HCT116 (cell line): ENCODE results near the gene CDK7. TPM values are rescaled to one million over a fixed set of nuclear protein-coding genes. Genes with fewer than 3 reads are reported as not detected.

Source experiments
- ATAC-seq: fragments of 200-7000 bp; cut with Tn5 transposase; 2 replicates; pipeline ENCODE4 v1.9.1; 2020; ENCODE audit warnings: mild to moderate bottlenecking, moderate library complexity
- BruUV-seq: library from RNA; stranded (reverse); fragments of 400-500 nt; replicated peaks from 2 replicates; lab custom pipeline; 2021; lab: Mats Ljungman, UMichigan
- CTCF ChIA-PET: fragments of 300-600 bp; sonication (Branson Sonifier 250); formaldehyde crosslinking; loops from one replicate; lab custom pipeline; 2021; ENCODE audit warnings: antibody characterized with exemption; lab: Charles Lee
- POLR2A ChIA-PET: fragments of 300-600, 350-600 bp; sonication (Branson Sonifier 250); formaldehyde crosslinking; loops from one replicate; lab custom pipeline; 2021; ENCODE audit warnings: antibody characterized with exemption; lab: Charles Lee
- RAD21 ChIA-PET, 2 experiments: fragments of 300-600 bp; sonication (Branson Sonifier 250); formaldehyde crosslinking; loops; one replicate each; lab custom pipeline; 2023; ENCODE audit warnings: low total read pairs in 2 of 2; ENCODE audit not compliant: uncharacterized antibody in 2 of 2, unreplicated experiment in 2 of 2, low non-redundant PET in 1 of 2; lab: Charles Lee
- DNase-seq: peaks from one replicate; pipeline ENCODE4 v3.0.0-alpha.2; 2010; ENCODE audit warnings: low read depth, low spot score
- H2AFZ ChIP-seq: fragments of 200-600 bp; shearing (Covaris generic), sonication (generic); 2 replicates; pipeline ENCODE4 v1.6.1; 2017; ENCODE audit warnings: low read depth, mixed run types, mixed read lengths, antibody characterized with exemption, low read length; ENCODE audit not compliant: poor library complexity, severe bottlenecking
- H3K27ac ChIP-seq: 2 replicates; pipeline ENCODE4 v1.5.1; 2012; ENCODE audit warnings: low read depth, low read length
- H3K27me3 ChIP-seq: fragments of 200-600 bp; sonication (generic); 2 replicates; pipeline ENCODE4 v1.6.1; 2016; ENCODE audit warnings: mixed run types, low read length, mixed read lengths; ENCODE audit not compliant: insufficient read depth
- H3K36me3 ChIP-seq, 2 experiments: fragments of 200-500 bp in 1 of 2; fragments of 200-600 bp in 1 of 2; sonication (Bioruptor generic) in 1 of 2; sonication (generic) in 1 of 2; 2 replicates each; pipeline versions ENCODE4 v1.5.1 to v1.6.1; 2014 to 2016; ENCODE audit warnings: low read length in 2 of 2, inconsistent platforms in 1 of 2, mixed read lengths in 1 of 2, mixed run types in 1 of 2; ENCODE audit not compliant: insufficient read depth in 2 of 2, control insufficient read depth in 1 of 2
- H3K4me1 ChIP-seq, 2 experiments: fragments of 200-600 bp in 1 of 2; sonication (generic) in 1 of 2; 2 replicates each; pipeline versions ENCODE4 v1.5.1 to v1.6.1; 2012 to 2017; ENCODE audit warnings: low read length in 2 of 2, inconsistent platforms in 1 of 2, mild to moderate bottlenecking in 1 of 2, mixed read lengths in 1 of 2, mixed run types in 1 of 2, moderate library complexity in 1 of 2; ENCODE audit not compliant: insufficient read depth in 2 of 2, control insufficient read depth in 1 of 2
- H3K4me2 ChIP-seq: fragments of 200-600 bp; sonication (generic); 2 replicates; pipeline ENCODE4 v1.6.1; 2017; ENCODE audit warnings: mixed run types, low read length, mixed read lengths
- H3K4me3 ChIP-seq, 2 experiments: fragments of 200-600 bp in 1 of 2; sonication (generic) in 1 of 2; replicated peaks in 1 of 2; 2 replicates each; pipeline ENCODE4 v1.5.1; 2011 to 2016; ENCODE audit warnings: low read length in 2 of 2, control low read depth in 1 of 2, low read depth in 1 of 2, mild to moderate bottlenecking in 1 of 2, mixed read lengths in 1 of 2, mixed run types in 1 of 2
- H3K79me2 ChIP-seq: fragments of 200-600 bp; sonication (generic); 2 replicates; pipeline ENCODE4 v1.6.1; 2017; ENCODE audit warnings: mild to moderate bottlenecking, mixed run types, low read length, moderate library complexity, mixed read lengths; ENCODE audit not compliant: insufficient read depth
- H3K9ac ChIP-seq: fragments of 200-600 bp; sonication (generic); 2 replicates; pipeline ENCODE4 v1.6.1; 2016; ENCODE audit warnings: low read length, mixed read lengths
- H3K9me2 ChIP-seq: fragments of 200-600 bp; sonication (generic), shearing (Covaris generic); 2 replicates; pipeline ENCODE4 v1.6.1; 2017; ENCODE audit warnings: mixed run types, mild to moderate bottlenecking, moderate library complexity; ENCODE audit not compliant: insufficient read depth
- H3K9me3 ChIP-seq, 2 experiments: fragments of 200-500 bp in 1 of 2; fragments of 200-600 bp in 1 of 2; sonication (Bioruptor generic) in 1 of 2; sonication (generic) in 1 of 2; 2 replicates each; pipeline ENCODE4 v1.6.1; 2014 to 2017; ENCODE audit warnings: low read length in 2 of 2, mixed read lengths in 2 of 2, inconsistent platforms in 1 of 2, low read depth in 1 of 2, mild to moderate bottlenecking in 1 of 2, mixed run types in 1 of 2, moderate library complexity in 1 of 2; ENCODE audit not compliant: control insufficient read depth in 1 of 2, insufficient read depth in 1 of 2
- H4K20me1 ChIP-seq: fragments of 200-600 bp; sonication (generic), shearing (Covaris generic); 2 replicates; pipeline ENCODE4 v1.6.1; 2017; ENCODE audit warnings: mixed run types, mild to moderate bottlenecking, moderate library complexity; ENCODE audit not compliant: insufficient read depth
- CBX3 ChIP-seq: IDR thresholded peaks from 2 replicates; pipeline ENCODE4 v1.6.1; 2012; ENCODE audit warnings: low read depth
- CEBPB ChIP-seq: IDR thresholded peaks from 2 replicates; pipeline ENCODE4 v1.6.1; 2012; ENCODE audit warnings: low read depth
- EGR1 ChIP-seq: IDR thresholded peaks from 2 replicates; pipeline ENCODE4 v1.6.1; 2012; ENCODE audit warnings: low read depth
- EZH2phosphoT487 ChIP-seq: fragments of 200-600 bp; IDR thresholded peaks from 2 replicates; pipeline ENCODE4 v1.6.1; 2018; ENCODE audit warnings: antibody characterized with exemption, borderline replicate concordance
- FOSL1 ChIP-seq: IDR thresholded peaks from 2 replicates; pipeline ENCODE4 v1.6.1; 2012; ENCODE audit warnings: low read depth
- JUND ChIP-seq: IDR thresholded peaks from 2 replicates; pipeline ENCODE4 v1.6.1; 2012
- POLR2A ChIP-seq: IDR thresholded peaks from 2 replicates; pipeline ENCODE4 v1.7.0; 2011; ENCODE audit warnings: borderline replicate concordance; ENCODE audit not compliant: insufficient read depth, insufficient read length; ENCODE audit errors: extremely low read depth
- POLR2AphosphoS5 ChIP-seq: IDR thresholded peaks from 2 replicates; pipeline ENCODE4 v1.6.1; 2011; ENCODE audit warnings: mild to moderate bottlenecking, low read depth, low read length, moderate library complexity
- SIN3A ChIP-seq: IDR thresholded peaks from 2 replicates; pipeline ENCODE4 v1.6.1; 2012; ENCODE audit warnings: low read depth
- SP1 ChIP-seq: IDR thresholded peaks from 2 replicates; pipeline ENCODE4 v1.6.1; 2012; ENCODE audit warnings: low read depth
- SRF ChIP-seq: IDR thresholded peaks from 2 replicates; pipeline ENCODE4 v1.6.1; 2012; ENCODE audit warnings: low read depth
- YY1 ChIP-seq: IDR thresholded peaks from 2 replicates; pipeline ENCODE4 v1.6.1; 2011; ENCODE audit warnings: low read length, low read depth, moderate library complexity, mild to moderate bottlenecking; ENCODE audit not compliant: insufficient replicate concordance; ENCODE audit errors: extremely low read depth
- ZFX ChIP-seq: fragments of 450-650 bp; IDR thresholded peaks from 2 replicates; pipeline ENCODE4 v1.6.1; 2017
- intact Hi-C: fragments of 100-400 bp; cut with micrococcal nuclease; formaldehyde crosslinking; loops from 2 replicates; pipeline ENCODE4 v1.10.0; 2022
- total RNA-seq: library from RNA; stranded (reverse); gene quantifications from one replicate; pipeline ENCODE4 v1.2.1, GENCODE V29; 2021; ENCODE audit not compliant: unreplicated experiment
- TF ChIP-seq, protein P1 (sequence below): IDR thresholded peaks from 2 replicates; pipeline ENCODE4 v1.6.1; 2011; ENCODE audit warnings: mild to moderate bottlenecking, low read length, moderate library complexity; ENCODE audit not compliant: insufficient replicate concordance; ENCODE audit errors: extremely low read depth

Gene CDK7
- total RNA-seq, 1 experiment from 2014 or later, result 67.0 TPM

DNA sequence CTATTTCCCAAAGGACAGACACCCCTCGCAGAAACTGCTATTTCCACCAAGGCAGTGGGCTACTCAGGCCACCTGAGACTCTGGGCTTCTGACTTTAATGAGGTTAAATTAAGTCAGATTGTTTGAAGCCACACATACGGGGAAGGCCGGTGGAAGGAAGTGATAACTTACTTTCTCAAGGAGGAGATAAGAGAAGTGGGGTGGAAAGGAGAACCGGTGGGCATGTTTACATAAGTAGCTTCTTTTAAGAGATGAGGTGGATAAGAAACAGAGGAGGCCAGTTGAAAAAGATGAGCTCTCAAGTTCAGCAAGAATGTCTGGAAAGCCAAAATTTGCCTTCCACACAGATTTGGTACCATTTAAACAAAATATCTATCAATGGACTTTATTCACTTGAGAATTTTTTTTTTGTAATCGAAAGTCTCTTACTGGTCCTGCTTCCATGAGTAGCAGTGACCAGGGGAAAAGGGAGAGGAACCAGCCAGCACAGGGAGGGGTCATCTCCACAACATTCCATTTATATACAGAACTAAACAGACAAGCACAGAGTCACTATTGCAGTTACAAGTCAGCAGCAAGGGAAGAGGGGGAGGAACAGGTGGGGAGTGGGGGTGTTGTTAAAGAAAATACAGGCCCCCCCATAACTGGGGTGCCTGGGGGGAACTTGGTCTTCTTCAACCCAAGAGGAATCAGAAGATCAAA lies 77.9 kb downstream of the CDK7 start:
- Histone ChIP-seq H3K27me3 (no peaks in the 10 kb centered on the region), H3K4me2 (no peak overlapping the region), H3K27ac (no peak overlapping the region), H3K4me3 (no peak overlapping the region), H2AFZ (no peak overlapping the region), H4K20me1 (no peaks in the 10 kb centered on the region), H3K79me2 (no peaks in the 10 kb centered on the region), H3K9me2 (no peaks in the 10 kb centered on the region), H3K9ac (no peak overlapping the region), H3K9me3 (no peaks in the 10 kb centered on the region), H3K36me3 (peaks cover 5 to 15% of the 10 kb centered on the region in 2 experiments; a peak in 2 of 4 replicates), H3K4me1 (no peaks in the 10 kb centered on the region)
- ATAC-seq, result no peak
- ChIA-PET CTCF (no interaction called here), RAD21 (no interaction called here), POLR2A (no interaction called here)
- intact Hi-C loops, result loop anchor here (10.0 kb wide), 1 partner anchor 188 kb away; no protein-coding TSS in a partner anchor
- TF ChIP-seq SRF, result no peak
- TF ChIP-seq EGR1, result no peak
- TF ChIP-seq FOSL1, result no peak
- no peak for TF ChIP-seq ZFX
- no peak for TF ChIP-seq SP1
- TF ChIP-seq, protein P1, sequence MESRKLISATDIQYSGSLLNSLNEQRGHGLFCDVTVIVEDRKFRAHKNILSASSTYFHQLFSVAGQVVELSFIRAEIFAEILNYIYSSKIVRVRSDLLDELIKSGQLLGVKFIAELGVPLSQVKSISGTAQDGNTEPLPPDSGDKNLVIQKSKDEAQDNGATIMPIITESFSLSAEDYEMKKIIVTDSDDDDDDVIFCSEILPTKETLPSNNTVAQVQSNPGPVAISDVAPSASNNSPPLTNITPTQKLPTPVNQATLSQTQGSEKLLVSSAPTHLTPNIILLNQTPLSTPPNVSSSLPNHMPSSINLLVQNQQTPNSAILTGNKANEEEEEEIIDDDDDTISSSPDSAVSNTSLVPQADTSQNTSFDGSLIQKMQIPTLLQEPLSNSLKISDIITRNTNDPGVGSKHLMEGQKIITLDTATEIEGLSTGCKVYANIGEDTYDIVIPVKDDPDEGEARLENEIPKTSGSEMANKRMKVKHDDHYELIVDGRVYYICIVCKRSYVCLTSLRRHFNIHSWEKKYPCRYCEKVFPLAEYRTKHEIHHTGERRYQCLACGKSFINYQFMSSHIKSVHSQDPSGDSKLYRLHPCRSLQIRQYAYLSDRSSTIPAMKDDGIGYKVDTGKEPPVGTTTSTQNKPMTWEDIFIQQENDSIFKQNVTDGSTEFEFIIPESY, result no peak
- no peak for TF ChIP-seq POLR2A
- TF ChIP-seq EZH2phosphoT487, result no peak
- no peak for TF ChIP-seq SIN3A
- TF ChIP-seq CBX3, result no peak
- TF ChIP-seq YY1, result no peak
- no peak for TF ChIP-seq CEBPB
- no peak for TF ChIP-seq JUND
- TF ChIP-seq POLR2AphosphoS5, result no peak
- DNase-seq, result no peak
- no TSS peak for BruUV-seq
